SK-N-SH (cell line): ENCODE data around the gene PIKFYVE. TPM values are rescaled to one million over a fixed set of nuclear protein-coding genes. Genes with fewer than 3 reads are reported as not detected.

Experiments used
- CTCF ChIA-PET: fragments of 300-600, 350-600 bp; formaldehyde crosslinking; extraction: SDS; loops from one replicate; lab custom pipeline; 2021; lab: Yijun Ruan, JAX
- POLR2A ChIA-PET: fragments of 350-600 bp; sonication (Branson Sonifier 250); formaldehyde crosslinking; extraction: SDS; loops from one replicate; lab custom pipeline; 2020; ENCODE audit warnings: antibody characterized with exemption, inconsistent platforms; lab: Yijun Ruan, JAX
- DNase-seq: peaks from one replicate; pipeline ENCODE4 v3.0.0; 2012
- H2AFZ ChIP-seq: fragments of 200-600 bp; sonication (generic); 2 replicates; pipeline ENCODE4 v1.8.1; 2016; ENCODE audit warnings: antibody characterized with exemption, mild to moderate bottlenecking, low read depth
- H3F3A ChIP-seq: fragments of 200-600 bp; sonication (generic); replicated peaks from 2 replicates; pipeline ENCODE3; 2016; ENCODE audit warnings: antibody characterized with exemption, mild to moderate bottlenecking; ENCODE audit not compliant: insufficient read depth
- H3K27ac ChIP-seq, 2 experiments: fragments of 200-500 bp in 1 of 2; fragments of 200-600 bp in 1 of 2; sonication (Bioruptor generic) in 1 of 2; sonication (generic), shearing (Covaris generic) in 1 of 2; 2 replicates each; pipeline versions ENCODE4 v1.5.1 to v1.6.1; 2014 to 2016; ENCODE audit warnings: low read depth in 2 of 2, inconsistent platforms in 1 of 2, low read length in 1 of 2, mild to moderate bottlenecking in 1 of 2, mixed read lengths in 1 of 2
- H3K27me3 ChIP-seq: fragments of 200-600 bp; sonication (generic), shearing (Covaris generic); 2 replicates; pipeline ENCODE4 v1.6.1; 2016; ENCODE audit warnings: mixed run types; ENCODE audit not compliant: insufficient read depth
- H3K36me3 ChIP-seq, 2 experiments: fragments of 200-500 bp in 1 of 2; fragments of 200-600 bp in 1 of 2; sonication (Bioruptor generic) in 1 of 2; sonication (generic) in 1 of 2; replicated peaks in 1 of 2; 2 replicates each; pipeline versions ENCODE3 to v1.5.1; 2014 to 2016; ENCODE audit warnings: low read length in 1 of 2, mild to moderate bottlenecking in 1 of 2; ENCODE audit not compliant: insufficient read depth in 2 of 2, control insufficient read depth in 1 of 2
- H3K4me1 ChIP-seq, 2 experiments: fragments of 200-500 bp in 1 of 2; fragments of 200-600 bp in 1 of 2; sonication (Bioruptor generic) in 1 of 2; sonication (generic), shearing (Covaris generic) in 1 of 2; 2 replicates each; pipeline versions ENCODE4 v1.5.1 to v1.6.1; 2014 to 2016; ENCODE audit warnings: low read depth in 1 of 2, low read length in 1 of 2, mixed run types in 1 of 2; ENCODE audit not compliant: insufficient read depth in 2 of 2, control insufficient read depth in 1 of 2
- H3K4me2 ChIP-seq: fragments of 200-600 bp; sonication (generic), shearing (Covaris generic); 2 replicates; pipeline ENCODE4 v1.6.1; 2017; ENCODE audit warnings: mixed run types
- H3K4me3 ChIP-seq, 2 experiments: fragments of 200-500 bp in 1 of 2; fragments of 200-600 bp in 1 of 2; sonication (Bioruptor generic) in 1 of 2; sonication (generic), shearing (Covaris generic) in 1 of 2; 2 replicates each; pipeline versions ENCODE4 v1.5.1 to v1.8.1; 2014 to 2016; ENCODE audit warnings: low read depth in 2 of 2, inconsistent platforms in 1 of 2, low read length in 1 of 2, mild to moderate bottlenecking in 1 of 2, mixed read lengths in 1 of 2, moderate library complexity in 1 of 2
- H3K79me2 ChIP-seq: fragments of 200-600 bp; sonication (generic); 2 replicates; pipeline ENCODE4 v1.8.1; 2017; ENCODE audit warnings: mild to moderate bottlenecking; ENCODE audit not compliant: insufficient read depth
- H3K9ac ChIP-seq: fragments of 200-600 bp; sonication (generic); 2 replicates; pipeline ENCODE4 v1.6.1; 2017; ENCODE audit warnings: mixed run types
- H3K9me2 ChIP-seq: fragments of 200-600 bp; sonication (generic); 2 replicates; pipeline ENCODE4 v1.6.1; 2017; ENCODE audit warnings: mixed run types
- H3K9me3 ChIP-seq: fragments of 200-600 bp; sonication (generic); 2 replicates; pipeline ENCODE4 v1.6.1; 2017; ENCODE audit warnings: mixed run types, mild to moderate bottlenecking, moderate library complexity
- H4K20me1 ChIP-seq: fragments of 200-600 bp; sonication (generic); 2 replicates; pipeline ENCODE4 v1.6.1; 2017; ENCODE audit warnings: mild to moderate bottlenecking, mixed run types; ENCODE audit not compliant: insufficient read depth
- CHD2 ChIP-seq: fragments of 150-350 bp; IDR thresholded peaks from 2 replicates; pipeline ENCODE4 v1.6.1; 2018; ENCODE audit warnings: low read length; ENCODE audit not compliant: partially characterized antibody
- ELF1 ChIP-seq: IDR thresholded peaks from 2 replicates; pipeline ENCODE4 v1.4.0; 2012
- EZH2phosphoT487 ChIP-seq: fragments of 200-600 bp; sonication (generic); IDR thresholded peaks from 2 replicates; pipeline ENCODE4 v1.6.1; 2017; ENCODE audit warnings: low read depth, mixed run types, mild to moderate bottlenecking, antibody characterized with exemption, moderate library complexity, borderline replicate concordance
- FOSL2 ChIP-seq: IDR thresholded peaks from 2 replicates; pipeline ENCODE4 v1.4.0; 2012; ENCODE audit warnings: low read depth, mild to moderate bottlenecking, moderate library complexity, borderline replicate concordance
- MEF2A ChIP-seq: IDR thresholded peaks from 2 replicates; pipeline ENCODE4 v1.4.0; 2012; ENCODE audit warnings: low read depth, borderline replicate concordance
- MXI1 ChIP-seq: IDR thresholded peaks from 2 replicates; pipeline ENCODE4 v1.6.1; 2012; ENCODE audit warnings: mild to moderate bottlenecking, low read depth, low read length, improper control_type of control experiment
- PBX3 ChIP-seq: IDR thresholded peaks from 2 replicates; pipeline ENCODE4; 2012
- RCOR1 ChIP-seq: fragments of 150-350 bp; IDR thresholded peaks from 2 replicates; pipeline ENCODE4 v1.6.1; 2017; ENCODE audit warnings: antibody characterized with exemption, low read length
- REST ChIP-seq: IDR thresholded peaks from 2 replicates; pipeline ENCODE4 v1.6.1; 2012; ENCODE audit warnings: mild to moderate bottlenecking, low read depth, low read length, moderate library complexity
- RXRA ChIP-seq: IDR thresholded peaks from 2 replicates; pipeline ENCODE4 v1.4.0; 2012; ENCODE audit warnings: low read depth, mild to moderate bottlenecking, borderline replicate concordance
- SIN3A ChIP-seq: IDR thresholded peaks from 2 replicates; pipeline ENCODE4 v1.6.1; 2012; ENCODE audit warnings: low read depth, mild to moderate bottlenecking, low read length, moderate library complexity, borderline replicate concordance
- TAF1 ChIP-seq: IDR thresholded peaks from 2 replicates; pipeline ENCODE4 v1.6.1; 2012; ENCODE audit warnings: low read depth, mild to moderate bottlenecking, low read length, moderate library complexity, borderline replicate concordance
- TCF12 ChIP-seq: IDR thresholded peaks from 2 replicates; pipeline ENCODE4 v1.4.0; 2012
- YY1 ChIP-seq: IDR thresholded peaks from 2 replicates; pipeline ENCODE4 v1.4.0; 2012; ENCODE audit warnings: low read depth, mild to moderate bottlenecking
- WGBS: methylation state at CpG from one replicate; pipeline ENCODE4 v1.1.6; 2017; ENCODE audit warnings: low lambda C conversion rate; 5-methylcytosine and 5-hydroxymethylcytosine counted together
- polyA plus RNA-seq, 3 experiments: library from polyadenylated mRNA; depleted of rRNA; stranded (reverse); fragments of >200 nt; gene quantifications; 2 replicates each; pipeline ENCODE4 v1.2.3, GENCODE V29; 2012

The PIKFYVE gene
- polyA plus RNA-seq, 1 of the 3 experiments (the other 2 are of a cell fraction) = 7.0 TPM

GRCh38 chr2:208304695-208305094 is 38.6 kb downstream of the PIKFYVE start:
- ChIA-PET POLR2A (no interaction called here), CTCF (interaction anchor here (1.5 kb wide), 1 partner anchor 13 kb away, joined by 3 read pairs; no protein-coding TSS in a partner anchor)
- 90% methylated on average over 4 of the region's 4 CpGs for WGBS
- H3K9ac ChIP-seq = no peak overlapping the region
- no peak overlapping the region for H2AFZ ChIP-seq
- peaks cover 0 to 2% of the 10 kb centered on the region in 2 experiments; a peak in 1 of 4 replicates for H3K4me1 ChIP-seq
- H3K9me2 ChIP-seq = no peaks in the 10 kb centered on the region
- no peaks in the 10 kb centered on the region for H4K20me1 ChIP-seq
- H3K4me3 ChIP-seq = no peak overlapping the region
- DNase-seq = no peak
- no peaks in the 10 kb centered on the region for H3K79me2 ChIP-seq
- H3K4me2 ChIP-seq = no peak overlapping the region
- peaks cover 59 to 71% of the 10 kb centered on the region in 2 experiments for H3K36me3 ChIP-seq
- H3K27ac ChIP-seq = no peak overlapping the region
- TF ChIP-seq CHD2 (no peak), TCF12 (no peak), TAF1 (no peak), SIN3A (no peak)
- no peaks in the 10 kb centered on the region for H3K9me3 ChIP-seq
- no peaks in the 10 kb centered on the region for H3K27me3 ChIP-seq
- peaks cover 5% of the 10 kb centered on the region for H3F3A ChIP-seq

GRCh38 chr2:208306291-208306690 is 40.2 kb downstream of the PIKFYVE start:
- 95% methylated on average over 1 of the region's 1 CpG for WGBS
- CTCF ChIA-PET = no interaction called here
- Histone ChIP-seq H3K79me2 (no peaks in the 10 kb centered on the region), H3K27ac (no peak overlapping the region; a peak in 1 of 4 replicates), H3K4me3 (no peak overlapping the region), H4K20me1 (no peaks in the 10 kb centered on the region), H3K9me2 (no peaks in the 10 kb centered on the region), H2AFZ (no peak overlapping the region), H3K27me3 (no peaks in the 10 kb centered on the region), H3K36me3 (peaks cover 51 to 68% of the 10 kb centered on the region in 2 experiments), H3K4me2 (no peak overlapping the region), H3F3A (peaks cover 5% of the 10 kb centered on the region), H3K9me3 (no peaks in the 10 kb centered on the region), H3K9ac (no peak overlapping the region), H3K4me1 (peaks cover 0 to 2% of the 10 kb centered on the region in 2 experiments; a peak in 1 of 4 replicates)
- DNase-seq = no peak
- POLR2A ChIA-PET = no interaction called here
- TF ChIP-seq REST = no peak
- no peak for TF ChIP-seq FOSL2
- TF ChIP-seq YY1 = no peak
- TF ChIP-seq MEF2A = no peak

- Histone ChIP-seq H3K9me2 (no peaks in the 10 kb centered on the region), H3K4me2 (no peak overlapping the region), H3K9ac (no peak overlapping the region), H3K4me3 (no peak overlapping the region), H3K27ac (no peak overlapping the region), H3K4me1 (peaks cover 0 to 2% of the 10 kb centered on the region in 2 experiments; a peak in 2 of 4 replicates), H2AFZ (no peak overlapping the region), H3K79me2 (no peaks in the 10 kb centered on the region), H3F3A (peaks cover 6% of the 10 kb centered on the region), H3K27me3 (no peaks in the 10 kb centered on the region), H3K36me3 (peaks cover 29 to 52% of the 10 kb centered on the region in 2 experiments), H3K9me3 (no peaks in the 10 kb centered on the region), H4K20me1 (no peaks in the 10 kb centered on the region)
- ChIA-PET POLR2A (no interaction called here), CTCF (no interaction called here)
- 88% methylated on average over 2 of the region's 2 CpGs for WGBS
- DNase-seq = no peak
- TF ChIP-seq PBX3 (no peak), EZH2phosphoT487 (no peak), ELF1 (no peak), RCOR1 (no peak), FOSL2 (no peak), REST (no peak), MXI1 (no peak), TCF12 (no peak), RXRA (no peak)
Observed at GRCh38 chr2:208311321-208311720, 45.3 kb downstream of the PIKFYVE start.
